ENCODE measurements around the gene CORO2A.
A peak's percentile ranks its signal among the peaks of the same experiment; 100 is the strongest.

Gene CORO2A

DNA sequence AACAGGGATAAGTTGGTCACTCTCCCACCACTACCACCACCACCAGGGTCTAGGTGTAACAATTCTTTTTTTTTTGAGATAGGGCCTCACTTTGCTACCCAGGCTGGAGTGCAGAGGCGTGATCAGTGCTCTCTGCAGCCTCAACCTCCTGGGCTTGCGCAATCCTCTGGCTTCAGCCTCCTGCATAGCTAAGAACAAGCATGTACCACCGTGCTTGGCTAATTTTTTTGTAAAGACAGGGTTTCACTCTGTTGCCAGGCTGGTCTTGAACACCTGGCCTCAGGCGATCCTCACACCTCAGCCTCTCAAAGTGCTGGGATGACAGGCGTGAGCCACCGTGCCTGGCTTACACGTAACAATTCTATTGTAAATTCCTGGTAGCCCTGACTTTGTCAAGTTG lies 27.5 kb downstream of the CORO2A start:
- DNase-seq = no peak

DNA sequence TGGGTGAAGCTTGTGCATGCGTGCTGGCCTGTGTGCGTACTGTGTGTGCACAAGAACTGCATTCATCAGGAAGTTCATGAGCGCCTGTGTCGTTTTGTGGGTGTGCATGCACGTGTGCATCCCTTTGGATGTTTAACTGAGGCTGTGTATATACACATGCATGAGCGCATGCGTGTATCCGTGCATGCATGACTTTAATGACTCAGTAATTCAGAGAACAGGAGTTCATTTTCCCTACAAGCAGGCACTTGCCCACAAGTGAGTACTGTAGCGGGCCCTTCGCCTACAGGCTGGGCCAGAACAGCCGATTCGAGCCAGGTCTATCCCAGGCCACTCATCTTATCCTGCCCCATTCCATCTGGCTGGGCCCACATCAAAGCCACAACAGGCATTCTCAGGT lies 29.8 kb downstream of the CORO2A start:
- no peak for DNase-seq

- no peak for DNase-seq
Observed at GRCh38 chr9:98161851-98162250, 30.6 kb downstream of the CORO2A start.

- DNase-seq = no peak
Observed at GRCh38 chr9:98159790-98160189, 32.6 kb downstream of the CORO2A start.

DNA sequence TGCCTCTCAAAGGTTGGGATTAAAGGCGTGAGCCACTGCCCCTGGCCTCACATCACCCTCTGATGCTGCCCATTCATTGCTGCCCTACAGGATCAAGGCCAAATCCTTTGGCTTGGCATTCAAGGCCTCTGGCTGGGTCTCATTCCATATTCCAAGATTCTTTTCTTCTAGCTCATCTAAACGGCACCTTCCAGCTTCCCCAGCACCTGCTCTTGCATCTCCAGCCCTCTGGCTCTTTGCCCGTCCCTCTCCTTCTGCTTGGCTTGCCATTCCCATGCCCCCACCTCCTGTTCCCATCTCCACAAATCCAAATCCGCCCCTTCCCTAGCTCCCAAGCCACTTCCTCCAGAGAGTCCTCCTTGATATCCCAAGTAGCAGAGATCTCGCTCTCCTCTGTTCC lies 33.1 kb downstream of the CORO2A start:
- no peak for DNase-seq

DNA sequence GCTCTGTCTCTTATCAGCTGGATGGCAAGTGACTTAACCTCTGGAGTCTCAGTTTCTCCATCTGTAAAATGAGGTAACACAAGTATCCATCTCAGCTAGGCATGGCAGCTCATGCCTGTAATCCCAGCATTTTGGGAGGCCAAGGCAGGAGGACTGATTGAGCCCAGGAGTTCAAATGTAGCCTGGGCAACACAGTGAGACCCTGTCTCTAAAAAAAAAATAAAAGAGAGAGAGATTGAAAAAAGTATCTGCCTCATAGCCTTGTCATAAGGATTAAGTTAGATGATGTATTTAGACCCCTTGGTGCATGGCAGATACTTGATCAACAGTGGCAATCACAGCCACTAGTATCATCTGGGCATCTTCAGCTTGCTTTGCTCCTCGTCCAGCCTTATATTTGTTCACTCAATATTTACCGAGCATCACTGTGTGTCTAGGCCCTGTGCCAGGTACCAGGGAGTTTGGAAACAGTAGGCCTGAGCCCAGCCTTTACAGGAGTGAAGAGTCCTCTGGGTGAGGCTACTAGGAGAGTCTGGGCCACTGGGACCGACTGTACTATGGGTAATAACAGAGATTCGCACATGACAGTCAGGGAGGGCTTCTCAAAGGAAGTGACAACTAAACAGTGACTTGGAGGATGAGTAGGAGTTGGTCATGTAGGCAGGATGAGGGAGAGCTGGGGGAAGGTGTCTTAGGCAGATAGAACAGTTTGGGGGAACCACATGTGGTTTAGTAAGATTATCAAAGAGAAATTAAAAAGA lies 34.2 kb downstream of the CORO2A start:
- DNase-seq = no peak

GRCh38 chr9:98157372-98157771 lies 35.1 kb downstream of the CORO2A start:
- no peak for DNase-seq

DNA sequence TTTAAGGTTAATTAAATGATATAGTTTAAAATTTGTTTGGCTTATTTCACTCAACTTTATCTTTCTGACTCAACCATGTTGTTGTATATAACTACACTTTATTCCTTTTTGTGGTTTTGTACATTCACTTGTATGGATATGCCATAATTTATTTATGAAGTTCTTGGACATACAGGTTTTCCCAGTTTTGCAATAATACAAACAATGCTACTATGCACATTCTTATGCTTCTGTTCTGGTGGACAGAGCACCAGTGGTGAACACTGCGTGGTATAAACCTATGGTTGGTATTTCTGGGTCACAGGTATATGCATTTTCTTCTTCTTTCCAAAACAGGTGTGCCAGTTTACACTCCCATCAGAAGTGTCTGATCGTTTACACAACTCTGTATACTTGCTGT lies 37.8 kb downstream of the CORO2A start:
- no peak for DNase-seq

GRCh38 chr9:98152526-98152925 lies 39.9 kb downstream of the CORO2A start:
- DNase-seq = no peak

- no peak for DNase-seq
Observed at GRCh38 chr9:98150721-98151120, 41.7 kb downstream of the CORO2A start.

DNA sequence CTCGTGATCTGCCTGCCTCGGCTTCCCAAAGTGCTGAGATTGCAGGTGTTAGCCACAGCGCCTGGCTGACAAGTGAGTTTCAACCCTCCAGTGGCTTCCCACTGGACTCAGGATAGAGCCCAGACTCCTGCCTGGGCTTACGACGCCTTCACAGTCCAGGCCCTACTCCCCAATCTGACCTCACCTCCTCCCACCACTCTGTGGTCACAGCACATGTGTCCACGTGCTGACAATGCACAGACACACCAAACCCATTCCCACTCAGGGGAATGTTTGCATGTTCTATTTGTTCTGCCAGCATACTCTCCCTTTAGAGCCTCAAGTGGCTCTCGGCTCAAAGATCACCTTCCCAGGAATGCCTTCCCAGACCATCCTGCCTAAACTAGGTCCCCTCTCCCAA lies 42.3 kb downstream of the CORO2A start:
- no peak for DNase-seq

DNA sequence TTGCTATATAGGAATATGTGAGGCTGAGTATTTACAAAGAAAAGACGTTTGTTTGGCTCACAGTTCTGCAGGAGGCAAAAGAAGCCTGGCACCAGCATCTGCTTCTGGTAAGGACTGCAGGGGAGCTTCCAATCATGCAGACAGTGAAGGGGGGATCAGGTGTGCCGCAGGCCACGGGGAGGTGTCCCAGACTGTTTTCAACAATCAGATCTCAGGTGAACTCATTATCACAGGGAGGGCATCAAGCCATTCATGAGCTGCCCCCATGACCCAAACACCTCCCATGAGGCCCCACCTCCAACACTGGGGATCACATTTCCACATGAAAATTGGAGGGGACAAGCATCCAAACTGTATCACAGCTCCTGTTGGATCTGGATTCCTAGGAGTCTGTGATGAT lies 43.0 kb downstream of the CORO2A start:
- no peak for DNase-seq

DNA sequence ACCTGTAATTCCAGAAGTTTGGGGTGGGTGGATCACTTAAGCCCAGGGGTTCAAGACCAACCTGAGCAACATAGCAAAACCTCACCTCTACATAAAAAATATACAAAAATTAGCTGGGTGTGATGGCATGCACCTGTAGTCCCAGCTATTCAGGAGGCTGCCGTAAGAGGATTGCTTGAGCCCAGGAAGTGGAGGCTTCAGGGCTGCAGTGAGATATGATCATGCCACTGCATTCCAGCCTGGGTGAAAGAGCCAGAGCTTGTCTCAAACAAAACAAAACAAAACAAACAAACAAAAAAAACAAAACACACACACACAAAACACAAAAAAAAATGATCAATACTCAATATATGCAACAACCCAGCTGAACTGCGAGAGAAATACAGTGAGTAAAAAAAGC lies 44.0 kb downstream of the CORO2A start:
- DNase-seq = no peak

DNA sequence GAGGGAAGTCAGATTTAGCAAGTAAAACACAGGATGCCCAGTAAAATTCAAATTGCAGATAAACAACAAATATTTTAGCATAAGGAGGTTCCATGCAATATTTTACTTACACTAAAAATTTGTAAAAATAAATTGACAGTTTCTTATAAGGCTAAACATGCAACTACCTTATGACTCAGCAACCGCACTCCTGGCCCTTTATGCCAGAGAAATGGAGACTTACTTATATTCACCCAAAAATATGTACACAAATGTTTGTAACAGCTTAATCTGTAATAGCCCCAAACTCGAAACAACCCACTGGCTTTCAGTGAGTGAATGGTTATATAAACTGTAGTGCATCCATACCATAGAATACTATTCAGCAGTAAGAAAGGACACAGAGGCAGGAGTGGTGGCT lies 44.9 kb downstream of the CORO2A start:
- DNase-seq = no peak

DNA sequence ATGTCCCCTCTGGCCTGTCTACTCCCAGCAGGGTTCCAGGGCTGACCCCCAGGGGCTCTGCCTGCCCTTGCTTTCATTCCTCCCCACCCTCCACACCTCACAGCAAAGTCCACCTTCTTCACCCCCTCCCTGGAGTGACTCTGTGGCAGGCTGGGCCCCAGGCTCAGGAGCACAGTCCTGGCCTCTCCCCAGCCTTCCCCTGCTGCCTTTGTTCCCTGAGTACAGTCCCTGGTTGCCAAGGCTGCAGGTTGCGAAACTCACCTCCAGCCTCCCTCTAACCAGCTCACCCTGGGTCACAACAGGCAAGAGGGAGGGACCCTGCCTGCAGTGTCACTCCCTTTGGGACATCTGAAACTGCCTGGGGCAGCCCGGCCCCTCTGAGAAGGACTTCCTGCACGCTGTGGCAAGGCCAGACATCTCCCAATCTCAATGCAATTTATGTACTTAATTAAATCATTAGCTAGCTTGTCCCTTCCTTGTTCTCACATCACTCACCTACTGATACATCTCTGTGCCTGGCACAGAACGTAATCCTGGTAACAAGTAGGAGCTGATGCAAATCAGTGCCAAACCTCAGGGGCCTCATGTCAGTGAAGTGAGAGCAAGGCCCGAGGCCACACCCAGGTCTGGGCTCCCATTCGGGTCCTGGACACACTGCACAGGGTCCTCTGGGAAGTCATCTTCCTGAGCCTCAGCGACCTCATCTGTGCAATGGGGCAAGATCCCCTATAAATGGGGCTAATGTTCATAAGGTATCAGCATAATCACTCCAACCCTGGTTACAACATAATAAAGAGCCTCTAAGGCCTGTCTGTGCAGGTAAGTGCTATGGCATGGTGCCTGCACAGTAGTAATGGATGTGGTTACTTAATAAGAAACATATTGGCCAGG lies 46.1 kb downstream of the CORO2A start:
- peak; percentile 7 for DNase-seq

- no peak for DNase-seq
Observed at GRCh38 chr9:98144631-98145030, 47.8 kb downstream of the CORO2A start.

DNA sequence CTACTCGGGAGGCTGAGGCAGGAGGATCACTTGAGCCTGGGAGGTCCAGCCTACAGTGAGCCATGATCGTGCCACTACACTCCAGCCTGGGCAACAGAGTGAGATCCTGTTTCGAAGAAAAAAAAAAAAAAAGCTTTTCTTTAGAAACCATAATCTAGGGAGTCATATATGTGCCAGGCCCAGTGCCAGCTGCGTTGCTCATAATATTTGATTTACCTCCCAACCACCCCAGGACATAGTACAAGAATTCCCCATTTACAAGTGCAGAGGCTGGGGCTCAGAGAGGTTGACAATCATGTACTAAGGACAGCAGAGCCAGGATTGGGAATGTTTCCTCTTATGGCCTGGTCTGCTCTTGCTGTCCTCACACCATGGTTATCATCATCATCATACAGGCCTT lies 48.4 kb downstream of the CORO2A start:
- no peak for DNase-seq

DNA sequence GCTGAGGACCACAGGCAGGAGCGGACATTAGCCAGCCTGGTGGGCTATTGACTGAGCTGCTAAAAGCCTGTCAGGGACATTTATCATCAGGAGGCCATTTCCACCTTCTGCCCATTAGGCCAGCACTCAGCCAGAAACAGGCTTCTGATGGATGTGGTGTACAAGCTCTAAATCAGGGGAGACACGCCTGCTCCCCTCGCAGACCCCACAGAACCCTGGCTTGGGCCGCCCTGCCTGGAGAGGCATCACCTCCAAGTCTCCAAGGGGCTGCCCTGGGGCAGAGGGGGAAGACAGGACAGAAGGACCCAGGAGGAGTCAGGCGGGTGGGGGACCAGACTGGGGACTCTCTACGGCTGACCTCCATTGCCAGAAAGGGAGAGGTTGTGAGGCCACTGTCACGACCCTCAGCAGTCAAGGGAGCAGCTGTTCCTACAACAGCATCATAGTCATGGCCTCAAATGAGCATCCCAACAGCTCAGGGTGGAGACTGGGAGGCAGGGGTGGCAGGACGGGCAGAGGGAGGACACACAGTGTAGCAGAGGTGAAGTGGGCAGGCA lies 49.4 kb downstream of the CORO2A start:
- no peak for DNase-seq

DNA sequence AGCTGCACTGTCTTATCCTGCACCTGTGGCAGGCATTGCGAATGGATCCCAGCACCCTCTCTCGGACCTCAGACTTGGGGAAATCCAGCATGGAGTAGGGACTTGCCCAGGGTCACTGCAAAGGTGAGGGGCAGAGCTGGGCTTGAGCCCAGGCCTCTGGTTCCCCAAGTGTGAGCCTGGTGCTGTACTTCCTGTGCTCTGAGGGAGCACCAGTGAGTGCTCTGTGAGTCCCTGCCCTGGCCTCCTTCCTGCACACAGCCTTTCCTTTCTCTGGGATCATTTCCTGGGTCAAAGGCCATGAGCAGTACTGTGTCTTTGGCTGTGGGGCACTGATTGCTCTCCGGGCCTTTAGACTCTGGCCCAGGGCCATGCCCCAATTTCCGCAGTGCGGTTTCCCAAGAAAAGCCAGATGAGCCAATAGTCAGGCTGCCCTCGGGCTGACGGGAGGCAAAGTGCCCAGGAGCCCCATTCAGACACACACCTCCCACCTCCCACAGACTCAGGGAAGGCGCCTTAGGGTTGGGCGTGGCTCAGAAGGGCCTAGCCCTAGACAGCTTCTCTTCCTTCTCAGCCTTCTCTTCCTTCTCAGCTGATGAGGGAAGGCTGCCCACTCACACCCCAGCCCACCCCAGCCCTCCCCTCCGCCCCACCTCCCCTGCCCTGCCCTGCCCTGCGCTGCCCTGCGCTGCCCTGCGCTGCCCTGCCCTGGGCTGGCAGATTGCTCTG lies 50.1 kb downstream of the CORO2A start:
- DNase-seq = no peak

- DNase-seq = no peak
Observed at GRCh38 chr9:98140503-98140902, 51.9 kb downstream of the CORO2A start.

- DNase-seq = no peak
Observed at GRCh38 chr9:98136489-98136888, 55.9 kb downstream of the CORO2A start.

DNA sequence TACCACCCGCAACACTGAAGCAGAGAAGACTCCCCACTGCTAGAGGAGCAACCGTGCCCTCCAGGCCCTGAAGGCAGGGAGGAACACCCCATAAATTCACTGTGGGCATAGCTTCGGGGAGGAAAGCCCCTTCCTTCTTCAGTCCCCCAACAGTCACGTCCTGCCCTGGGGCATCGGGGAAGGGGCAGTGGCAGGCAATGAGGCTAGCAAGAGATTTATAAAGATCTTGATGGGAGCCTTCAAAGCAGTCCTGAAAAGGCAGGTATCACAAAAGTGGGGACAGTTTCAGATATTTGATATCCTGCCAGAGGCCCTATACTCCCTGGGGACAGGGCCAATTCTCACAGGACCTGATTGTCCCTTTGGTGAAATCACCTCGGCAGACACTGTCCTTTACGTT lies 56.5 kb downstream of the CORO2A start:
- DNase-seq = no peak

- DNase-seq = no peak
Observed at GRCh38 chr9:98135558-98135934, 56.9 kb downstream of the CORO2A start.
